Measurements from ENCODE around the gene PXDC1.
A peak's percentile ranks its signal among the peaks of the same experiment; 100 is the strongest.

PXDC1 gene

GRCh38 chr6:3724451-3725144 is 26.9 kb downstream of the PXDC1 start:
- peaks cover 0 to 8% of the 10 kb centered on the region in 2 donors for H3K9me3 ChIP-seq (replicated peaks in 1 of 2; ENCODE audit: control insufficient read depth in 2 of 2, insufficient read depth in 1 of 2, low read depth in 1 of 2, low read length in 2 of 2)
- no peak overlapping the region for H4K8ac ChIP-seq (ENCODE audit: low read depth, low read length)
- H3K27ac ChIP-seq (replicated peaks; ENCODE audit: low read length) = no peak overlapping the region
- H3K79me1 ChIP-seq (ENCODE audit: low read depth, low read length) = no peaks in the 10 kb centered on the region
- H3K14ac ChIP-seq (ENCODE audit: low read length) = no peak overlapping the region
- no peak overlapping the region for H2AK5ac ChIP-seq (ENCODE audit: low read depth, low read length)
- WGBS, 2 donors (ENCODE audit: extremely low coverage in 2 of 2, insufficient read length in 2 of 2, insufficient replicate concordance in 1 of 2) = no CpG with 5 or more reads among the region's 22 CpGs
- no peak overlapping the region for H3K4me2 ChIP-seq (ENCODE audit: insufficient read depth, low read length, poor library complexity, severe bottlenecking)
- no peak overlapping the region for H4K91ac ChIP-seq (ENCODE audit: low read depth, low read length, poor library complexity)
- H3K23ac ChIP-seq (ENCODE audit: low read depth, low read length, poor library complexity) = no peak overlapping the region
- H2BK12ac ChIP-seq (ENCODE audit: low read length) = no peak overlapping the region
- peak overlapping the region; percentile 88 for H2BK5ac ChIP-seq (ENCODE audit: low read length)
- peak overlapping the region; percentile 86 for H3K18ac ChIP-seq (ENCODE audit: low read length)
- no peak for DNase-seq (ENCODE audit: low spot score)
- H2BK15ac ChIP-seq (ENCODE audit: low read length) = no peak overlapping the region
- H3K9ac ChIP-seq (ENCODE audit: low read depth, low read length, poor library complexity) = no peak overlapping the region
- H2AFZ ChIP-seq (ENCODE audit: low read length) = no peak overlapping the region
- H3K4me3 ChIP-seq (ENCODE audit: low read length in 2 of 2) = peak overlapping the region in 1 of 2 donors; percentile 11
- H2BK120ac ChIP-seq (ENCODE audit: low read depth, low read length) = no peak overlapping the region
- H3K27me3 ChIP-seq (ENCODE audit: control insufficient read depth in 3 of 3, insufficient read depth in 3 of 3, low read depth in 1 of 3, low read length in 3 of 3) = no peaks in the 10 kb centered on the region
- peaks cover 6 to 17% of the 10 kb centered on the region in 2 donors for H3K4me1 ChIP-seq (ENCODE audit: control insufficient read depth in 2 of 2, insufficient read depth in 1 of 2, low read depth in 1 of 2, low read length in 2 of 2)
- no peak overlapping the region for H3K4ac ChIP-seq (ENCODE audit: low read length)
- peaks cover 0 to 83% of the 10 kb centered on the region in 2 donors for H3K36me3 ChIP-seq (replicated peaks in 1 of 2; ENCODE audit: control insufficient read depth in 2 of 2, insufficient read depth in 2 of 2, low read length in 2 of 2)

- H3K27me3 ChIP-seq (ENCODE audit: control insufficient read depth in 3 of 3, insufficient read depth in 3 of 3, low read depth in 1 of 3, low read length in 3 of 3) = no peaks in the 10 kb centered on the region
These were observed 27.5 kb downstream of the PXDC1 start for GRCh38 chr6:3723966-3724365.

GRCh38 chr6:3723251-3723650 is 28.3 kb downstream of the PXDC1 start:
- Histone ChIP-seq H4K91ac (ENCODE audit: low read depth, low read length, poor library complexity) (no peak overlapping the region), H3K79me1 (ENCODE audit: low read depth, low read length) (no peaks in the 10 kb centered on the region), H3K4me2 (ENCODE audit: insufficient read depth, low read length, poor library complexity, severe bottlenecking) (no peak overlapping the region), H3K4me1 (ENCODE audit: control insufficient read depth in 2 of 2, insufficient read depth in 1 of 2, low read depth in 1 of 2, low read length in 2 of 2) (peaks cover 6 to 17% of the 10 kb centered on the region in 2 donors), H2BK15ac (ENCODE audit: low read length) (peak overlapping the region; percentile 58), H3K27me3 (ENCODE audit: control insufficient read depth in 3 of 3, insufficient read depth in 3 of 3, low read depth in 1 of 3, low read length in 3 of 3) (no peaks in the 10 kb centered on the region), H3K18ac (ENCODE audit: low read length) (peak overlapping the region; percentile 44), H2AK5ac (ENCODE audit: low read depth, low read length) (no peak overlapping the region), H2BK120ac (ENCODE audit: low read depth, low read length) (no peak overlapping the region), H3K4ac (ENCODE audit: low read length) (no peak overlapping the region), H2BK12ac (ENCODE audit: low read length) (peak overlapping the region; percentile 51), H3K14ac (ENCODE audit: low read length) (no peak overlapping the region), H4K8ac (ENCODE audit: low read depth, low read length) (no peak overlapping the region), H3K36me3 (replicated peaks in 1 of 2; ENCODE audit: control insufficient read depth in 2 of 2, insufficient read depth in 2 of 2, low read length in 2 of 2) (peaks cover 0 to 70% of the 10 kb centered on the region in 2 donors), H3K27ac (replicated peaks; ENCODE audit: low read length) (no peak overlapping the region), H3K9me3 (replicated peaks in 1 of 2; ENCODE audit: control insufficient read depth in 2 of 2, insufficient read depth in 1 of 2, low read depth in 1 of 2, low read length in 2 of 2) (peaks cover 0 to 8% of the 10 kb centered on the region in 2 donors), H2AFZ (ENCODE audit: low read length) (no peak overlapping the region), H3K9ac (ENCODE audit: low read depth, low read length, poor library complexity) (no peak overlapping the region), H3K4me3 (ENCODE audit: low read length in 2 of 2) (no peak overlapping the region), H2BK5ac (ENCODE audit: low read length) (peak overlapping the region; percentile 10), H3K23ac (ENCODE audit: low read depth, low read length, poor library complexity) (no peak overlapping the region)
- WGBS, 2 donors (ENCODE audit: extremely low coverage in 2 of 2, insufficient read length in 2 of 2, insufficient replicate concordance in 1 of 2) = no CpG with 5 or more reads among the region's 8 CpGs
- DNase-seq (ENCODE audit: low spot score) = no peak

More at GRCh38 chr6:3723966-3724365, 27.5 kb downstream of the PXDC1 start:
- Histone ChIP-seq H3K4ac (ENCODE audit: low read length) (no peak overlapping the region), H3K4me3 (ENCODE audit: low read length in 2 of 2) (peak overlapping the region in 1 of 2 donors; percentile 6), H2BK5ac (ENCODE audit: low read length) (no peak overlapping the region), H4K91ac (ENCODE audit: low read depth, low read length, poor library complexity) (no peak overlapping the region), H3K9ac (ENCODE audit: low read depth, low read length, poor library complexity) (no peak overlapping the region), H3K27ac (replicated peaks; ENCODE audit: low read length) (no peak overlapping the region), H2BK120ac (ENCODE audit: low read depth, low read length) (no peak overlapping the region), H3K79me1 (ENCODE audit: low read depth, low read length) (no peaks in the 10 kb centered on the region), H2AK5ac (ENCODE audit: low read depth, low read length) (peak overlapping the region; percentile 60), H3K14ac (ENCODE audit: low read length) (peak overlapping the region; percentile 25), H3K4me1 (ENCODE audit: control insufficient read depth in 2 of 2, insufficient read depth in 1 of 2, low read depth in 1 of 2, low read length in 2 of 2) (peaks cover 6 to 17% of the 10 kb centered on the region in 2 donors), H3K4me2 (ENCODE audit: insufficient read depth, low read length, poor library complexity, severe bottlenecking) (no peak overlapping the region), H3K18ac (ENCODE audit: low read length) (peak overlapping the region; percentile 82), H2BK12ac (ENCODE audit: low read length) (no peak overlapping the region), H2AFZ (ENCODE audit: low read length) (no peak overlapping the region), H4K8ac (ENCODE audit: low read depth, low read length) (no peak overlapping the region), H2BK15ac (ENCODE audit: low read length) (peak overlapping the region; percentile 58), H3K9me3 (replicated peaks in 1 of 2; ENCODE audit: control insufficient read depth in 2 of 2, insufficient read depth in 1 of 2, low read depth in 1 of 2, low read length in 2 of 2) (peaks cover 0 to 8% of the 10 kb centered on the region in 2 donors), H3K23ac (ENCODE audit: low read depth, low read length, poor library complexity) (peak overlapping the region; percentile 69), H3K36me3 (replicated peaks in 1 of 2; ENCODE audit: control insufficient read depth in 2 of 2, insufficient read depth in 2 of 2, low read length in 2 of 2) (peaks cover 0 to 77% of the 10 kb centered on the region in 2 donors)
- no CpG with 5 or more reads among the region's 18 CpGs for WGBS, 2 donors (ENCODE audit: extremely low coverage in 2 of 2, insufficient read length in 2 of 2, insufficient replicate concordance in 1 of 2)
- DNase-seq (ENCODE audit: low spot score) = no peak

- Histone ChIP-seq H3K36me3 (replicated peaks in 1 of 2; ENCODE audit: control insufficient read depth in 2 of 2, insufficient read depth in 2 of 2, low read length in 2 of 2) (peaks cover 0 to 65% of the 10 kb centered on the region in 2 donors), H3K27me3 (ENCODE audit: control insufficient read depth in 3 of 3, insufficient read depth in 3 of 3, low read depth in 1 of 3, low read length in 3 of 3) (no peaks in the 10 kb centered on the region), H3K4me1 (ENCODE audit: control insufficient read depth in 2 of 2, insufficient read depth in 1 of 2, low read depth in 1 of 2, low read length in 2 of 2) (peaks cover 6 to 17% of the 10 kb centered on the region in 2 donors), H3K4me3 (ENCODE audit: low read length in 2 of 2) (no peak overlapping the region), H2AFZ (ENCODE audit: low read length) (no peak overlapping the region), H3K18ac (ENCODE audit: low read length) (no peak overlapping the region), H2BK5ac (ENCODE audit: low read length) (no peak overlapping the region), H4K91ac (ENCODE audit: low read depth, low read length, poor library complexity) (no peak overlapping the region), H3K27ac (replicated peaks; ENCODE audit: low read length) (no peak overlapping the region), H3K4ac (ENCODE audit: low read length) (no peak overlapping the region), H3K79me1 (ENCODE audit: low read depth, low read length) (no peaks in the 10 kb centered on the region), H2BK12ac (ENCODE audit: low read length) (no peak overlapping the region), H3K23ac (ENCODE audit: low read depth, low read length, poor library complexity) (no peak overlapping the region), H3K9me3 (replicated peaks in 1 of 2; ENCODE audit: control insufficient read depth in 2 of 2, insufficient read depth in 1 of 2, low read depth in 1 of 2, low read length in 2 of 2) (peaks cover 0 to 8% of the 10 kb centered on the region in 2 donors), H3K4me2 (ENCODE audit: insufficient read depth, low read length, poor library complexity, severe bottlenecking) (no peak overlapping the region), H2BK15ac (ENCODE audit: low read length) (no peak overlapping the region), H3K9ac (ENCODE audit: low read depth, low read length, poor library complexity) (no peak overlapping the region), H3K14ac (ENCODE audit: low read length) (no peak overlapping the region), H2BK120ac (ENCODE audit: low read depth, low read length) (no peak overlapping the region), H4K8ac (ENCODE audit: low read depth, low read length) (no peak overlapping the region), H2AK5ac (ENCODE audit: low read depth, low read length) (no peak overlapping the region)
- no CpG with 5 or more reads among the region's 9 CpGs for WGBS, 2 donors (ENCODE audit: extremely low coverage in 2 of 2, insufficient read length in 2 of 2, insufficient replicate concordance in 1 of 2)
- no peak for DNase-seq (ENCODE audit: low spot score)
These were observed 28.7 kb downstream of the PXDC1 start for GRCh38 chr6:3722785-3723184.
